Muscle of back (tissue), 11 donors: ENCODE data around the gene FMO5. TPM values are rescaled to one million over a fixed set of nuclear protein-coding genes. Genes with fewer than 3 reads are reported as not detected.
"Not testable (repeated sequence)": the region's sequence is repeated elsewhere in the genome, so short reads cannot be mapped to it uniquely, and the experiment has no call there.

ENCODE experiments used
- DNase-seq, 3 donors: peaks; one replicate each; pipeline versions ENCODE4 v3.0.0 to v3.0.0-alpha.2; 2013
- polyA plus RNA-seq, 10 donors: library from polyadenylated mRNA; unstranded; fragments of 120-200 nt; gene quantifications; one replicate each; pipeline ENCODE4 v1.2.1, GENCODE V29; 2013; ENCODE audit not compliant: insufficient read length in 10 of 10

Gene FMO5
- polyA plus RNA-seq, 10 donors = 1.8 to 3.2 (median 2.4) TPM

- not testable (repeated sequence) for DNase-seq
Observed at GRCh38 chr1:147240131-147240721, 15.1 kb upstream of the FMO5 start.

- no peak for DNase-seq
Observed at GRCh38 chr1:147238925-147239820, 14.0 kb upstream of the FMO5 start.

- DNase-seq = no peak
Observed at GRCh38 chr1:147238053-147238902, 13.1 kb upstream of the FMO5 start.

DNA sequence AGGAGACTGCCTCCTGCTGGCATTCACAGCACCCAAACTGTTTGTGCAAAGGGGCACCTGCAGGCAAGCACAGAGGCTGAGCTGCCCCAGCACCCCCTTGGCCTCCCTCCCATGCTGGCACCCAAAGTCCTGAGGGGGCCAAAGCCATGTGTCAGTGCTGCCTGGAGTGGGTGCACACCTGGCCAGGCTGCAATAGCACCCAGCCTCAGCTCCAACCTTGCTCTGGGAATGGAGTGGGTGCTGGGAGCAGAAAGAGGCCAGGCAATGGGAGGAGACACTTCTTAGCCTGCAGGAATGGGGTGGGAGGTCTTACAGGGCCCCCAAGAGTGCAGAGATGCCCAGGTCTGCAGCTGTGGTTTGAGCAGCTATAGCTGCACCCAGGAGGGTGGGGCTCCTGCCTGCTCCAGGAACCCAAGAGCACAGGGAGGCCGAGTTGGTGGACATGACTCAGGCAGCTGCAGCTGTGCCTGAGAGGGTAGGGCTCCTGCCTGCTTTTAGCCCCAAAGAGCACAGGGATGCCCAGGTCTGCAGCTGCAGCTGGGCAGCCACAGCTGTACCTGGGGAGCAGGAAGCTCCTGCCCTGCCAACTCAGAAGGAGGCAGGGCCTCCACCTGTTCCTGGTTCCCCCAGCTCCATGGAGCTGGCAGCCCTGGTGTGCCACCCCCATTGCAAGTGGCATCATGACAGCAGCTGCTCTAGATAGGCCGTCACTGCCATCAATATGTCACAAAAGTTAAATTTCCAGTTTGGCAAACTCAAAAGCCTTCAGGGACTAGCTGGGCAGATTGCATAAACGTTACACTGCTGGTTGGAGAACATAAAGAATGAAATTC, 12.0 kb upstream of the FMO5 start:
- DNase-seq = no peak

DNA sequence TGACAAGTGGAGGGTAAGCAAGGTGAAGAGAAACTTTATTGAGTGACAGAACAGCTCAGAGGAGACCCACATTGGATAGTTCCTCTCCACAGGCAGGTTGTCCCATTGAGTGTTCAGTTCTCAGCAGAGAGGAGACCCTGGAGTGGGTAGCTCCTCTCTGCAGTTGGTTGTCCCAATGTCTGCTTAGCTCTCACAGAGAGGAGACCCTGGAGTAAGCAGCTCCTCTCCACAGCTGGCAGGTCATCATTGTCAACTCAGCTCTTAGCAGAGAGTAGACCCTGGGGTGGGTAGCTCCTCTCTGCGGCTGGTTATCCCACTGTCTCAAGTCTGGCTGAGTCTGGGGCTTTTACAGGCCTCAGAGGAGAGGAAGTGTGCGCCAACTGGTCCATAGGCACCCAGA, 11.3 kb upstream of the FMO5 start:
- no peak for DNase-seq

- no peak for DNase-seq
Observed at GRCh38 chr1:147235822-147236221, 10.7 kb upstream of the FMO5 start.

DNA sequence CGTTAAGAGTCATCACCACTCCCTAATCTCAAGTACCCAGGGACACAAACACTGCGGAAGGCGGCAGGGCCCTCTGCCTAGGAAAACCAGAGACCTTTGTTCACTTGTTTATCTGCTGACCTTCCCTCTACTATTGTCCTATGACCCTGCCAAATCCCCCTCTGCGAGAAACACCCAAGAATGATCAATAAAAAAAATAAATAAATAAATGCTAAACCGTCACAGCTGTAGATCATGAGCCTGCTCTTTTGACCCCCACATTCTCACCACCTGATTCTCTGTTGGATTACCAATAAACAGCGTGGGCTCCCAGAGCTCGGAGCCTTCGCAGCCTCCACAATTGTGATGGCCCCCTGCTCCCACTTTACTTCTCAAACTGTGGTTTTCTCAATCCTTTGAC, 8.8 kb upstream of the FMO5 start:
- DNase-seq = not testable (repeated sequence)

DNA sequence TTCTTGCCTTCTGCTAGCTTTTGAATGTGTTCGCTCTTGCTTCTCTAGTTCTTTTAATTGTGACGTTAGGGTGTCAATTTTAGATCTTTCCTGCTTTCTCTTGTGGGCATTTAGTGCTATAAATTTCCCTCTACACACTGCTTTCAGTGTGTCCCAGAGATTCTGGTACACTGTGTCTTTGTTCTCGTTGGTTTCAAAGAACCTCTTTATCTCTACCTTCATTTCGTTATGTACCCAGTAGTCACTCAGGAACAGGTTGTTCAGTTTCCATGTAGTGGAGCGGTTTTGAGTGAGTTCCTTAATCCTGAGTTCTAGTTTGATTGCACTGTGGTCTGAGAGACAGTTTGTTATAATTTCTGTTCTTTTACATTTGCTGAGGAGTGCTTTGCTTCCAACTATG, 5.9 kb upstream of the FMO5 start:
- DNase-seq = not testable (repeated sequence)

GRCh38 chr1:147223740-147224615, 1.2 kb downstream of the FMO5 start:
- no peak for DNase-seq

DNA sequence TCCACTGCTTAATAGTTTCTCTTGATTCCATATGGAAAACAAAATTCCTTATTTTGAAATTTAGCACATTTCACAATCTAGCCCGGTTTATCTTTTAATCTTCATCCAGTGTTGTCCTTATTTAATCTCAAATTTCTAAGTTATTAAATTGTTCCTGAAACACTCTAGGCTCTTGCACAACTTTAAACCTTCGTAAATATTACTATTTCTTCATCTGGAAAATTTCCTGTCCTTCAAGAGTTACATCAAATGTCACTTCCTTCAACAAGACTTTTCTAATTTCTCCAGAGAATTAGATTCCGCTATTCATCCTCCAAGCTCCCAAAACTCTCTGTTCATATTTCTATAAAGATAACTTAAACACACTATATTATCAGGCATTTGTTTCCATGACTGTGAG, 6.5 kb downstream of the FMO5 start:
- no peak for DNase-seq

DNA sequence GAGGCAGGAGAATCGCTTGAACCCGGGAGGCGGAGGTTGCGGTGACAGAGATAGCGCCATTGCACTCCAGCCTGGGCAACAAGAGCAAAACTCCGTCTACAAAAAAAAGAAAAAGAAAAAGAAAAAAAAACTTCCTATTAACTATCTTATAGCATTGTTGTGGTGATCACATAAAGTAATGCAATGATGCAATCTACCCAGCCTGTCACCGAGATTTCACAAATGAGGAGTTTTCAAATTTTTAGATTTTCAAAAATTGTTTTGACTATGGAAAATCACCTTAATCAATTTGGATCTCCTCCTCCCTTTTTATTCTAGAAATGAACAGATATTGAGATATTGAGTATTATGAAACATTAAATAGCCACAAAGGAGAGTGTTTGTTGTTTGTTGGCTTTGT, 8.0 kb downstream of the FMO5 start:
- DNase-seq = no peak

DNA sequence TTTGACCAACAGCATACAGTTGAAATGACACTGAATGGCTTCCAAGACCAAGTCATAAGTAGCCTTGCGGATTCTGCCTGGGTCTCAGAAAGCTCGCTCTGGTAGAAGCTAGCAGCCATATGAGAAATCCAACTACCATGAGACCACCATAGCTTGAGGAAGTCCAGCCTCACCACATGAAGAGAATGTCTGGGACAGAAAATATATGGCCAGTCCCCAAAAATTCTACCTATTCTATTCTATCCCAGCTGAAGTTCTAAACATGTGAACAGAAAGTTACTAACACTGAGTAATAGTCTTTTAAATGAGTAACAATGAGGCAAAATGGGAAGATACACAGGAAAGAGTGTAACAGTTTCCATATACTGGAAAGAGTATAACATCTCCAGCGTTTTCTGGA, 9.0 kb downstream of the FMO5 start:
- DNase-seq = no peak

DNA sequence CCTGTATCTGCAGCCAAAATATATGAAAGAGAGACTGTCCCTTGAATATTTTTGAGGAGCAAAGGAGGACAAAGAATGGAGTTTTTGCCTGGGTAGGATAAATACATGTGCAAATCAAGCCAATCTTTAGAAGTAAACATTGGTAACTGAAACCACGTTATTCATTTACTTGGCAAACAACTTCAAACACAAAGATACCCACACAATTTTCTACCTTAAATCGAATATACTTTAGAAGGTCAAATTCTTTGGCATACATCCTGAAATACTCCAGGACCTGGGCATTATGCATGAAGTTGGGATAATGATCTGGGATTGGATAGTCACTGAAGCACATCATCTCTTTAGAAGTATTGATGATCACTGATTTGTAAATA, 9.6 kb downstream of the FMO5 start:
- no peak for DNase-seq

- DNase-seq = no peak
Observed at GRCh38 chr1:147214842-147215539, 10.1 kb downstream of the FMO5 start.

GRCh38 chr1:147214325-147214724, 10.8 kb downstream of the FMO5 start:
- DNase-seq = no peak

DNA sequence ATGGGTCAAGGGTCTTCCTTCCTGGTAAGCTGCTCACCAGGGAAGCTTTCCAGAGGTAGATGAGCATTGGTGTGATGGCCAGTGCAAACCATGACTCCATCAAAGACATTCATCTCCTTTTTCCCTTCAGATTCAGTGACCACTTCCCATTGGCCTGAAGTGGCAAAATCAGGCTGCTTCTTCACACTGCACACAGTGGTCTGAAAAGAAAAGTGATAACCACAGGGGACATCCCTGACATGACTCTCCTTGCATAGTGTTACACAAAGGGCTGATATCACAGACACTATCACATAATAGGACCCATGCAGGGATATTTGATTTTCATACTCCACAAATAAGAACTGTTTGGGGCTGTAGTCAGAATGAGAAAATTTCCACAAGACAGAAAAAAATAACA, 11.9 kb downstream of the FMO5 start:
- no peak for DNase-seq

DNA sequence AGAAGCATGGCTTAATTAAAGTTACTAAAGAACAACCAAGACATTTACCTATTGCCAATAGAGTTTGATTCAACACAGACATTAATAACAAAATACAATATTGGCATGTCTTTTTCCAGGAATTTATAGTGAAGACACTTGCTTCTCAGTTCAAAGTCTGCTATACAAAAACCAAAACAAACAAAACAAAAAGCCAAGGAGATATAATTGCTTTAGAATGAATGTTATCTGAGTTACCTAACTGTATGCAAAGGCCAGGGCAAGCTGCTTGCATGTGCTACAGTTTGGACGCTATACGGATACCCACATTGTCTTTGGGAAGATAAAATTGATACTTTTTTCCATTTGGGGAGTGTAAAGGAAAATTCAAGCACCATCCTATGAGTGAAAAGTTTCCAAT, 13.6 kb downstream of the FMO5 start:
- DNase-seq = no peak

GRCh38 chr1:147210987-147211386, 14.2 kb downstream of the FMO5 start:
- no peak for DNase-seq

- no peak for DNase-seq
Observed at GRCh38 chr1:147209825-147210821, 15.0 kb downstream of the FMO5 start.
